HEK293 (cell line): Measurements from ENCODE around the gene ARHGDIG.

Experiments used
- ATF2 ChIP-seq: fragments of 450-650 bp; formaldehyde crosslinking; IDR thresholded peaks from 2 replicates; pipeline ENCODE4 v1.5.1; 2016; ENCODE audit warnings: missing biosample characterization, missing genetic modification characterization, low read depth
- CTCF ChIP-seq: fragments of 450-650 bp; formaldehyde crosslinking; IDR thresholded peaks from 2 replicates; pipeline ENCODE4 v1.5.1; 2016; ENCODE audit warnings: missing biosample characterization, missing genetic modification characterization
- ZNF530 ChIP-seq: fragments of 450-650 bp; formaldehyde crosslinking; IDR thresholded peaks from 2 replicates; pipeline ENCODE4 v1.5.1; 2016; ENCODE audit warnings: low read depth, missing biosample characterization, missing genetic modification characterization

GRCh38 chr16:249431-249830 lies 31.0 kb upstream of the ARHGDIG start:
- TF ChIP-seq ATF2 (tag by site-specific recombination), result no peak
- no peak for TF ChIP-seq CTCF (tag by site-specific recombination)
- TF ChIP-seq ZNF530, result no peak
